HepG2 (cell line): ENCODE measurements around the gene HSP90AB1. TPM values are rescaled to one million over a fixed set of nuclear protein-coding genes. Genes with fewer than 3 reads are reported as not detected.
A peak's percentile ranks its signal among the peaks of the same experiment; 100 is the strongest.

Experiments used
- ATRX ChIP-seq: sonication (generic); formaldehyde crosslinking; IDR thresholded peaks from 2 replicates; pipeline ENCODE4 v1.4.0; 2020; ENCODE audit warnings: missing genetic modification reagents, borderline replicate concordance
- CREM ChIP-seq, 2 experiments: sonication (generic) in 1 of 2; formaldehyde crosslinking in 1 of 2; IDR thresholded peaks; 2 replicates each; pipeline versions ENCODE4 v1.4.0 to v1.6.1; 2016 to 2020; ENCODE audit warnings: antibody characterized with exemption in 1 of 2, mild to moderate bottlenecking in 1 of 2, missing genetic modification reagents in 1 of 2
- ELF4 ChIP-seq: sonication (generic); formaldehyde crosslinking; IDR thresholded peaks from 2 replicates; pipeline ENCODE4 v1.5.0; 2020; ENCODE audit warnings: missing genetic modification reagents, mild to moderate bottlenecking, moderate library complexity, borderline replicate concordance
- FOSL1 ChIP-seq: sonication (generic); formaldehyde crosslinking; IDR thresholded peaks from 2 replicates; pipeline ENCODE4 v1.9.0; 2021; ENCODE audit warnings: missing genetic modification reagents, borderline replicate concordance
- FOXK1 ChIP-seq: sonication (generic); formaldehyde crosslinking; IDR thresholded peaks from 2 replicates; pipeline ENCODE4 v1.4.0; 2020; ENCODE audit warnings: low read depth, missing genetic modification reagents, borderline replicate concordance
- FOXO1 ChIP-seq: sonication (generic); formaldehyde crosslinking; IDR thresholded peaks from 2 replicates; pipeline ENCODE4 v1.4.0; 2020; ENCODE audit warnings: missing genetic modification reagents
- GFI1 ChIP-seq: sonication (generic); formaldehyde crosslinking; IDR thresholded peaks from 2 replicates; pipeline ENCODE4 v1.5.0; 2020; ENCODE audit warnings: missing genetic modification reagents, mild to moderate bottlenecking, borderline replicate concordance
- HMG20A ChIP-seq: IDR thresholded peaks from 2 replicates; pipeline ENCODE4 v1.6.1; 2016; ENCODE audit warnings: borderline replicate concordance
- HMGA1 ChIP-seq: sonication (generic); formaldehyde crosslinking; conservative IDR thresholded peaks from 2 replicates; pipeline ENCODE4 v1.4.0; 2020; ENCODE audit warnings: missing genetic modification reagents
- KAT8 ChIP-seq: IDR thresholded peaks from 2 replicates; pipeline ENCODE4 v1.6.1; 2016; ENCODE audit warnings: missing genetic modification reagents, missing compliant biosample characterization
- KLF13 ChIP-seq: sonication (generic); formaldehyde crosslinking; IDR thresholded peaks from 2 replicates; pipeline ENCODE4 v1.4.0; 2020; ENCODE audit warnings: mild to moderate bottlenecking, missing genetic modification reagents
- PLSCR1 ChIP-seq: sonication (generic); formaldehyde crosslinking; IDR thresholded peaks from 2 replicates; pipeline ENCODE4 v1.5.0; 2020; ENCODE audit warnings: missing genetic modification reagents, mild to moderate bottlenecking, borderline replicate concordance
- RORA ChIP-seq: sonication (generic); formaldehyde crosslinking; IDR thresholded peaks from 2 replicates; pipeline ENCODE4 v1.5.0; 2020; ENCODE audit warnings: mild to moderate bottlenecking, missing genetic modification reagents, moderate library complexity
- SNAPC2 ChIP-seq: sonication (generic); formaldehyde crosslinking; IDR thresholded peaks from 2 replicates; pipeline ENCODE4 v1.8.1; 2022; ENCODE audit warnings: mild to moderate bottlenecking, missing genetic modification reagents
- TBX3 ChIP-seq: fragments of 450-650 bp; IDR thresholded peaks from 2 replicates; pipeline ENCODE4 v1.6.1; 2017; ENCODE audit warnings: antibody characterized with exemption, mild to moderate bottlenecking, inconsistent platforms, borderline replicate concordance
- TOE1 ChIP-seq: sonication (generic); formaldehyde crosslinking; IDR thresholded peaks from 2 replicates; pipeline ENCODE4 v1.4.0; 2020; ENCODE audit warnings: mild to moderate bottlenecking, missing genetic modification reagents
- ZNF124 ChIP-seq: sonication (generic); formaldehyde crosslinking; IDR thresholded peaks from 2 replicates; pipeline ENCODE4 v1.4.0; 2020; ENCODE audit warnings: missing genetic modification reagents
- ZNF281 ChIP-seq: sonication (generic); formaldehyde crosslinking; IDR thresholded peaks from 2 replicates; pipeline ENCODE4 v1.4.0; 2020; ENCODE audit warnings: missing genetic modification reagents, borderline replicate concordance
- ZNF326 ChIP-seq: sonication (generic); formaldehyde crosslinking; IDR thresholded peaks from 2 replicates; pipeline ENCODE4 v1.4.0; 2020; ENCODE audit warnings: missing genetic modification reagents, borderline replicate concordance
- ZNF331 ChIP-seq: sonication (generic); formaldehyde crosslinking; IDR thresholded peaks from 2 replicates; pipeline ENCODE4 v1.4.0; 2020; ENCODE audit warnings: missing genetic modification reagents
- ZNF572 ChIP-seq: sonication (generic); formaldehyde crosslinking; IDR thresholded peaks from 2 replicates; pipeline ENCODE4 v1.5.1; 2020; ENCODE audit warnings: mild to moderate bottlenecking, missing genetic modification reagents
- ZNF709 ChIP-seq: sonication (generic); formaldehyde crosslinking; IDR thresholded peaks from 2 replicates; pipeline ENCODE4 v1.5.0; 2020; ENCODE audit warnings: mild to moderate bottlenecking, missing genetic modification reagents
- ZNF800 ChIP-seq: sonication (generic); formaldehyde crosslinking; IDR thresholded peaks from 2 replicates; pipeline ENCODE4 v1.4.0; 2020; ENCODE audit warnings: missing genetic modification reagents
- polyA plus RNA-seq, 8 experiments: library from polyadenylated mRNA; depleted of rRNA in 3 of 8; stranded (reverse) in 7 of 8; unstranded in 1 of 8; fragments of >200 nt; fragmentation: Illumina TruSeq in 4 of 8; extraction: Trizol in 4 of 8; gene quantifications; 2 replicates each; pipeline versions ENCODE4 v1.2.1 to v1.2.3, GENCODE V29; 2011 to 2016; ENCODE audit warnings: low read depth in 4 of 8, missing spikeins in 1 of 8, mixed read lengths in 1 of 8; ENCODE audit not compliant: insufficient read depth in 1 of 8
- total RNA-seq, 5 experiments: library from RNA; depleted of rRNA; stranded (reverse); fragments of >200 nt; fragmentation: Illumina TruSeq; extraction: Trizol; gene quantifications; 2 replicates each; pipeline ENCODE4 v1.2.3, GENCODE V29; 2016; ENCODE audit warnings: low read depth in 1 of 5
- TF ChIP-seq, protein P1 (sequence below): sonication (generic); formaldehyde crosslinking; IDR thresholded peaks from 2 replicates; pipeline ENCODE4 v1.4.0; 2020; ENCODE audit warnings: missing genetic modification reagents

Gene HSP90AB1
- total and polyA plus RNA-seq, 2 of the 13 experiments (the other 11 are each of a cell fraction or from before 2014, with no cell fraction given), result 1,325 to 1,472 TPM

GRCh38 chr6:44257025-44257752 is 10.3 kb downstream of the HSP90AB1 start, which contains the start of gene SLC35B2 (continued):
- TF ChIP-seq ZNF281 (CRISPR knock-in tag), result peak; percentile 85
- no peak for TF ChIP-seq TBX3
- no peak for TF ChIP-seq PLSCR1 (CRISPR knock-in tag)
- peak; percentile 89 for TF ChIP-seq ZNF572
- no peak for TF ChIP-seq ATRX (CRISPR knock-in tag)
- no peak; the same call in 1 of the 2 replicates for TF ChIP-seq ZNF326
- peak; percentile 91; the same call in 1 of the 2 replicates for TF ChIP-seq ZNF709 (CRISPR knock-in tag)
- TF ChIP-seq GFI1 (CRISPR knock-in tag), result peak; percentile 86
- no peak for TF ChIP-seq RORA (CRISPR knock-in tag)
- TF ChIP-seq FOXO1, result 0 out of 2 replicates have a peak, but pooled peaks have one; percentile 8
- peak; percentile 43; the same call in 1 of the 2 replicates for TF ChIP-seq HMG20A
- no peak for TF ChIP-seq KLF13 (CRISPR knock-in tag)
- no peak; the same call in none of the 2 replicates for TF ChIP-seq ZNF124 (CRISPR knock-in tag)
- TF ChIP-seq SNAPC2 (CRISPR knock-in tag), result peak; percentile 74
- TF ChIP-seq ZNF331 (CRISPR knock-in tag), result peak; percentile 25
- peak; percentile 84 for TF ChIP-seq KAT8 (CRISPR knock-in tag)
- TF ChIP-seq ELF4 (CRISPR knock-in tag), result no peak
- TF ChIP-seq FOXK1, result peak; percentile 75; the same call in 1 of the 2 replicates
- TF ChIP-seq FOSL1 (CRISPR knock-in tag), result no peak
- TF ChIP-seq HMGA1 (CRISPR knock-in tag), result no peak
- peak; percentile 41; the same call in 1 of the 2 replicates for TF ChIP-seq ZNF800 (CRISPR knock-in tag)
- TF ChIP-seq, protein P1, sequence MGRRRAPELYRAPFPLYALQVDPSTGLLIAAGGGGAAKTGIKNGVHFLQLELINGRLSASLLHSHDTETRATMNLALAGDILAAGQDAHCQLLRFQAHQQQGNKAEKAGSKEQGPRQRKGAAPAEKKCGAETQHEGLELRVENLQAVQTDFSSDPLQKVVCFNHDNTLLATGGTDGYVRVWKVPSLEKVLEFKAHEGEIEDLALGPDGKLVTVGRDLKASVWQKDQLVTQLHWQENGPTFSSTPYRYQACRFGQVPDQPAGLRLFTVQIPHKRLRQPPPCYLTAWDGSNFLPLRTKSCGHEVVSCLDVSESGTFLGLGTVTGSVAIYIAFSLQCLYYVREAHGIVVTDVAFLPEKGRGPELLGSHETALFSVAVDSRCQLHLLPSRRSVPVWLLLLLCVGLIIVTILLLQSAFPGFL (CRISPR knock-in tag), result no peak
- no peak for TF ChIP-seq CREM (IDR thresholded peaks at IDR 0.05)
- no peak for TF ChIP-seq CREM (CRISPR knock-in tag; IDR thresholded peaks at IDR 0.05)
- TF ChIP-seq TOE1 (CRISPR knock-in tag), result no peak
